ENCODE measurements around the gene PDE6B.

The PDE6B gene

GRCh38 chr4:600850-601515 lies 24.4 kb upstream of the PDE6B start:
- no peak for DNase-seq

- DNase-seq: no peak
Measured at GRCh38 chr4:601612-602558, 23.5 kb upstream of the PDE6B start.

- DNase-seq: peak; percentile 74
Measured at GRCh38 chr4:602559-602942, 22.8 kb upstream of the PDE6B start.

- no peak for DNase-seq
Measured at GRCh38 chr4:604131-604530, 21.2 kb upstream of the PDE6B start.

GRCh38 chr4:605702-606425 lies 19.5 kb upstream of the PDE6B start:
- no peak for DNase-seq

- DNase-seq: no peak
Measured at GRCh38 chr4:608236-608635, 17.1 kb upstream of the PDE6B start.

GRCh38 chr4:609400-610050 lies 15.8 kb upstream of the PDE6B start:
- no peak for DNase-seq

- DNase-seq: no peak
Measured at GRCh38 chr4:610411-611261, 14.7 kb upstream of the PDE6B start.

- no peak for DNase-seq
Measured at GRCh38 chr4:612052-612748, 13.2 kb upstream of the PDE6B start.

GRCh38 chr4:612749-613125 lies 12.6 kb upstream of the PDE6B start:
- no peak for DNase-seq

GRCh38 chr4:613126-613525 lies 12.2 kb upstream of the PDE6B start:
- DNase-seq: no peak

GRCh38 chr4:616091-616490 lies 9.3 kb upstream of the PDE6B start:
- DNase-seq: no peak

GRCh38 chr4:616911-617643 lies 8.3 kb upstream of the PDE6B start:
- DNase-seq: no peak

- DNase-seq: no peak
Measured at GRCh38 chr4:617644-618641, 7.4 kb upstream of the PDE6B start.

- DNase-seq: no peak
Measured at GRCh38 chr4:620201-620600, 5.2 kb upstream of the PDE6B start.

- DNase-seq: no peak
Measured at GRCh38 chr4:620851-621261, 4.5 kb upstream of the PDE6B start.

GRCh38 chr4:621296-622070 lies 3.9 kb upstream of the PDE6B start:
- no peak for DNase-seq
